Uterus (tissue), 2 donors: Measurements from ENCODE around the gene HGFAC.

Source experiments
- POLR2A ChIP-seq, 2 donors: fragments of 450-650 bp; IDR thresholded peaks; one replicate each; pipeline ENCODE4 v1.6.1; 2016; ENCODE audit warnings: antibody characterized with exemption in 2 of 2, mild to moderate bottlenecking in 1 of 2, moderate library complexity in 1 of 2
- TF ChIP-seq, protein P1 (sequence below), 4 experiments: fragments of 200-600 bp in 2 of 4; fragments of 450-650 bp in 2 of 4; sonication (generic) in 2 of 4; IDR thresholded peaks; one replicate each; pipeline ENCODE4 v1.5.1; 2016 to 2019; ENCODE audit warnings: antibody characterized with exemption in 4 of 4, mild to moderate bottlenecking in 2 of 4, moderate library complexity in 1 of 4

DNA sequence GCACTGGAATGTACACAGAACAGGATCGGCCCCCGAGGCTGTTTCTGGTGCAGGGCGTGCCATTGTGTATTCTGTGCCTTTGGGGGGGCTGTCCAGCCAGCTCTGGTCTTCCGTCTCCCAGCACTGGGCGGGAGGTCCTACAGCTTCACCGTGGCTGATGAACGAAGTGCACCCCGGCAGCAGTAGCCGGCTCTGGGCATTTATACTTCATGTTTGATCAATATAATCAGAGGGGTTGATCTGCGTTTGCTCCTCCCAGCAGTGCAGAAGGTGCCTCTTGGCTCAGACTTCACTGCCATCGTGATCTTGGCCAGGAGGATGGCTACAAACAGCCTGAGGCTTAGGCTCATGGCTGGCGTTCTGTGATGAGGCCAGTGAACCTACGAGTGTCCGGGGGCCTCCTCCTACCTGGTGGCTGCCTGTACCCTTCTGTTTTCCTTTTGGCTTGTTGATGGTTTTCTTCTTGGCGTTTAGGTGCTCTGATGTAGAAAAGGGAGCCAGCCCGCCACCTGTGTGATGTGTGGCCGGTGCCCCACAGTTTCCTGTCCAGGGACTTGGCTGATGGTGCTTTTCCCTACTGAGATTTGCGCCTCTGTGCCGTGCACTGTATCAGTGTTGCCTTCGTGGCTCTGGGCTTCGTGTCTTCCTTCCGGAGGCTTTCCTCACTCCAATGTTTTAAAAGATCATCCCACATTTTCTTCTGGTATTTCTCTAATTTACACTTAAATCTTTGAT, 31.2 kb upstream of the HGFAC start:
- TF ChIP-seq, protein P1, sequence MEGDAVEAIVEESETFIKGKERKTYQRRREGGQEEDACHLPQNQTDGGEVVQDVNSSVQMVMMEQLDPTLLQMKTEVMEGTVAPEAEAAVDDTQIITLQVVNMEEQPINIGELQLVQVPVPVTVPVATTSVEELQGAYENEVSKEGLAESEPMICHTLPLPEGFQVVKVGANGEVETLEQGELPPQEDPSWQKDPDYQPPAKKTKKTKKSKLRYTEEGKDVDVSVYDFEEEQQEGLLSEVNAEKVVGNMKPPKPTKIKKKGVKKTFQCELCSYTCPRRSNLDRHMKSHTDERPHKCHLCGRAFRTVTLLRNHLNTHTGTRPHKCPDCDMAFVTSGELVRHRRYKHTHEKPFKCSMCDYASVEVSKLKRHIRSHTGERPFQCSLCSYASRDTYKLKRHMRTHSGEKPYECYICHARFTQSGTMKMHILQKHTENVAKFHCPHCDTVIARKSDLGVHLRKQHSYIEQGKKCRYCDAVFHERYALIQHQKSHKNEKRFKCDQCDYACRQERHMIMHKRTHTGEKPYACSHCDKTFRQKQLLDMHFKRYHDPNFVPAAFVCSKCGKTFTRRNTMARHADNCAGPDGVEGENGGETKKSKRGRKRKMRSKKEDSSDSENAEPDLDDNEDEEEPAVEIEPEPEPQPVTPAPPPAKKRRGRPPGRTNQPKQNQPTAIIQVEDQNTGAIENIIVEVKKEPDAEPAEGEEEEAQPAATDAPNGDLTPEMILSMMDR (IDR thresholded peaks at IDR 0.05): no peak
- no peak for TF ChIP-seq POLR2A (IDR thresholded peaks at IDR 0.05)
